ENCODE results near the gene AOAH.

GRCh38 chr7:36638586-36639263, 85.6 kb downstream of the AOAH start:
- TF ChIP-seq CTCF (IDR thresholded peaks at IDR 0.05) (no peak), POLR2A (IDR thresholded peaks at IDR 0.05) (no peak)

Data from heart left ventricle (tissue), 13 donors.